ELF-1 (cell line): Measurements from ENCODE around the gene LHX5.

Experiments
- DNase-seq: peaks from one replicate; pipeline ENCODE4 v3.0.0-alpha.2; 2016; ENCODE audit warnings: low read depth, low spot score

The LHX5 gene

GRCh38 chr12:113478351-113479011 lies 6.8 kb upstream of the LHX5 start:
- DNase-seq = peak; percentile 35

- DNase-seq = no peak
Measured at GRCh38 chr12:113477842-113478215, 6.2 kb upstream of the LHX5 start.

DNA sequence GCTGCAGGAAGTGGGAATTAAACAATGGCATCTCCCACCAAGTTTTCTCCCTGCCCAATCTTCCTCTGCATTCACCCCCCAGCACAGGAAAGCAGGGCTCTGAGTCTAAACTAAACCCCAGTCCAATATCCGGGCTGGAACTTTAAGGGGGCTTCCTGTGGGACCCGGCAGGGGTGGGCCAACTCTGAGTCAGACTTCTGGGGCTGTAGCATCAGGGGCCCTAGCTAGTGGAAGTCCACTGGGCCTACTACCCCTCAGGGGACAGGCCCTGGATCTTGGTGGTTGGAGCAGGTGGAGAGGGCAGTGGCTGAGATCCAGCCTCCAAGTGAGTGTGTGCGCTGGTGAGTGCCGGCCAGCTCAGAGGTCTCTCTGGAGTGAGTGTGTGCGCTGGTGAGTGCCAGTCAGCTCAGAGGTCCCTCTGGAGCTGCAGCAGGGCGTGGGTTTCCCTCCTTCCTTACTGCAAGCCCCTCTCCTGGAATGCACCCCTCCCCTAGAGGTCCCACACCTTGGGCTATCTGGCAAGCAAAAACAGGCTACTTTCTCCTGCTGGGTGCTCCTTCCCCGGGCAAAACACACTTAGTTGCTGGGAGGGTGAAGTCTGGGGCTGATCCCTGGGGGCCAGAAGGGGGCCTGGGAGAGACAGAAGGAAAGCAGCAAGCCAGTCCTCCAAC lies 5.6 kb upstream of the LHX5 start:
- DNase-seq = peak; percentile 75

DNA sequence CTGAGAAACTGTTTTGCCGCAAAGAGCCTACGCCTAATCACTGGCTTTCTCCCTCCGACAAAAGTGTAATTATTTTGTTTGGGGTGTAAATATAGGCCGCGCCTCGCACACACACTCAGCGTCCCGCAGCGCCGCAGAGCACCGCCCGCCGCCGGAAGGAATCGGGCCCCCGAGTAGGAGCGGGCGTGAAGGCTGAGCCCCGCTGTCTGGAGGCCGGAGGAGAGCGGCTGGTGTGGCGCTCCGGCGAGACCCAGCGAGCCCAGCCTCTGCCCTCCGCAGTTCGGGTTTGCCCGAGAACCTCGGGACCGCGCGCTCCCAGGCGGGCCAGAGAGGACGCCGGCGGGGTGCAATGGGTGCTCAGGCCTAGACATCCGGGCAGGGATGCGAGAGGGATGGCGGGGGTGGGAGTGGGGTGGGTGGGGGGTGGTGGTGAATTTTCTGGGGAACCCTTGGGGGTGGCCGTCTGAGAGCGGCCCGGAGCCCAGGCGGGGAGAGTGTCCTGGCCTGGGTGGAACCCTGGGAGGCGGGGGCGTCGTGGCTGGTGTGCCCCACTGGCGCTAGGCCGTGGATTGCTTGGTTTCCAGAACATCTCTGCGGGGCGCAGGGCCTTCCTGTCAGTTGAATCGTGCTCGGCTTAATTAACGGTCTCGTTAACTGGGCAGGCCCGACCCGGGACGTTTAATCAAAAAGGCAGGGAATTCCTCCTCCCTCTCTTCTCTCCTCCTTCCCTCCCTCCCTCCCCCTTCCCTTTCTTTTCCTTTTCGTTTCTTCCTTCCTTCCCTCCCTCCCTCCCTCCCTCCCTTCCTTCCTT lies 4.7 kb upstream of the LHX5 start:
- peak; percentile 57 for DNase-seq

DNA sequence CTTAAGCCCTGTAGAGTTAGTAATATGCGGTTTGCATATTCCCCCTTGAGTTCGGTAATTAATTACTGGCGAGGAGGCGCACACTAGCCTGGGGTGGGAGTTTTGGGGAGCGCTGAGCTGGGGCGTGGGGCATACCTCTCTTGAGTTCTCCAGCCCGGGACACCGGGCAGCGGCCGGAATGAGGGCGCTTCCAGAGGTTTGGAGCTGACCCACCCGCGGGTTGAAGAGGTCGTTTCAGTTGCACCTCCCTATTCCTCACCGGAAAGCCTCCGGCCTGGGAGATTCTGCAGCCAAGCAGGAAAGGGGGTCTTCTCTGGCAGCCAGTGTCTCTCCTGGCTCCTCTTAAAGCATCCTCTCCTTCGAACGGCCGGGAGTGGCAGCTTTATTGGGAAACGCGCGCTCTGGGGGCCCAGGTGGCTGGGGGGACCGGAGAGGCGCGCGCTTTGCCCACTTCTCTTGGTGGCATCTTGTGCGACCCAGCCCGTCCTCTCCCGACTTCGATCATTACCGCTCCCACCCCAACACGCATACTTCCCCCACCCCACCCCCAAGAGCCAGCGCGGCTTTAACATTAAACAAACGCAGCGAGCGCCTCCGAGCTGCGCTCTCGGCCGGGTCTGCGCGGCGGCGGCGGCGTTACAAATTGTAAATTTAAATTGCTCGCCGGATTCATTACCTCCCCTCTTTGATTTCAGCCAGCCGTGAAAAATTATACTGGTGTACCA lies 3.9 kb upstream of the LHX5 start:
- no peak for DNase-seq

DNA sequence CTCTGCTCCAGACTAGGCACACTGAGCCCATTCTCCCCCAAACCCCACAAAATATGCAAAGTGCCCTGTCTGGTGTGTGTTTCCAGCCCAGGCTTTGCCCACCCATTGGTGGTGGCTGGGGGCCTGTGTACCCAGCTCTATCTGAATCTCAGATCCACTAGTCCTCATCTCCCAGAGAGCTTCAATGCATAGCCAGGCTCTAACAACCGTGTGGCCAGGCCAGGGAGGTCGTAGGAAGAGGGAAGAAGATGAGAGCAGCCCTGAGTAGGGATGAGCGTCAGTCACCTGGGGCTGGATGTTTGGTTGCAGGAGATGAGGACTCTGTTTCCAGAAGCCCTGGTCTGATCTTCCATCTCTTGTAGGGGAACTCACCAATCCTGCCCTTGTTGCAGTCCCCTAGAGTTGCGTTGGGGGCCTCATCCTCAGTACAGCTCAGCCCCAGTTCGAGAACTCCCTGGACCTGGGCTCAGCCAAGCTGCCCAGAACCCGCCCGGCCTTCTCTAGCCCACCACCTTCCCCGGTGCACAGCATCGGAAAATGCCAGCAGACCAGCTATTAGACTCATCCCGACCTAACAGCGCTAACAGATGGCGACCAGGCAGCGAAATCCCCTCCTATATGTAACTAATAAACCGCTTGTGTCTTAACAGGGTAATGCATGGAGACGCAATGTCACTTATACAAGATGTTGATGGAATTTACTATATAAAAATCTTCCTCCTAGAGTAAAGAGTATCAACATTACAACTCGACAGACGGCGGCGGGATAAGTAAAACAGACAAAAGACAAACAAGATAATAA lies 3.2 kb upstream of the LHX5 start:
- DNase-seq = no peak

DNA sequence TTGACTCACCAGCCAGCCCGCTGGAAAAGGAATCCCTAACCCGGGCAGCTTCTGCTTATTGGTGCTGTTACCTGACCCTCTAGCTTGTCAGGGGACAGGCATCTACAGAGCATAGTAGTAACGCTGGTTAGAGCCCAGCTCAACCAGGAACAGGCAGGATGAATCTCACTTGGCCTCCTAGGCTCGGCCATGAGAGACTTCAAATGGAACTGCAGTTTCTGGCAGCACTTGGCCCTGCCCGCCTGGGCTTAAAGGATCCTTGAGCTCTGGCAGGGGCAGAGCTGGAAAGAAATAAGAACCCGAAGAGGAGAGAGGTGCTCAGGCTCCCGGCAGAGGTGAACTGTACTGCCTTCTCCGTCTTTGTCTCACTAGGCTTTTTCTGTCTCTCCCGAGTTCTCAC lies 2.3 kb upstream of the LHX5 start:
- DNase-seq = peak; percentile 71

- no peak for DNase-seq
Measured at GRCh38 chr12:113473400-113473799, 1.7 kb upstream of the LHX5 start.

GRCh38 chr12:113472191-113473121 lies 785 bp upstream of the LHX5 start:
- no peak for DNase-seq

DNA sequence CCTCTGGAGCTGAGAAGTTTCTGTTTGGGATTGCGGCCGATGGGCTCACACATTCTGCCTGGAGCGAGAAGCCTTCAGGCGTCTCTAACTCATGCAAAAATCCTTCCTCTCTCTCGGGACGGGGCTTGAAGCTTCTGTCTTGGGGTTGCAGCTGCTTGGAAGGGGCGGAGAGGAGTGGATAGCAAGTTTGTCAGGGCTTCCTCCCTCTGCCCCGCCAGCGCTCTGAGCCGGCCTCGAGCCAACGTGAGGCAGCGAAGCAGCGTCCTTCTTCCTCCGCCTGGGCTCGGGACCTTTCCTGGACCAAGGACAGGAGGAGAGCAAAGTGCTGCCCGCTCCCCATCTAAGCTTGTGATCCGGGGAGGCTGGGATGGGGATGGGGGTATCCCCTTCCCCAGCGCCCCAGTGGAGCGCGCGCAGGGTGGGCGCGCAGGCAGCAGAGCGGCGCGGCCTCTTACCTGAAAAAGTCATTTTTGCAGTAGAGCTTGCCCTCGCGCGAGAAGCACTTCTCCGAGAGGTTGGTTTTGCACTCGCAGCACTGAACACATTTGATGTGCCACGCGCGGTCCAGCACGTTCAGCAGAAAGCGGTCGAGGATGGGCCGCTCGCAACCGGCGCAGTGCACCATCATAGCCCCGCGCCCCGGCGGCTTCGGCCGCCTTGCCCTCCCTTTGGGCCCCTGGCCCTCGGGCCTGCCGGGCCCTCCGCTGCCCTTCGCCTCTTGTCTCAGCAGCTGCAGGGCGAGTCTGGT lies 626 bp downstream of the LHX5 start:
- DNase-seq = peak; percentile 65

GRCh38 chr12:113469949-113470743 lies 1.5 kb downstream of the LHX5 start:
- DNase-seq = no peak

DNA sequence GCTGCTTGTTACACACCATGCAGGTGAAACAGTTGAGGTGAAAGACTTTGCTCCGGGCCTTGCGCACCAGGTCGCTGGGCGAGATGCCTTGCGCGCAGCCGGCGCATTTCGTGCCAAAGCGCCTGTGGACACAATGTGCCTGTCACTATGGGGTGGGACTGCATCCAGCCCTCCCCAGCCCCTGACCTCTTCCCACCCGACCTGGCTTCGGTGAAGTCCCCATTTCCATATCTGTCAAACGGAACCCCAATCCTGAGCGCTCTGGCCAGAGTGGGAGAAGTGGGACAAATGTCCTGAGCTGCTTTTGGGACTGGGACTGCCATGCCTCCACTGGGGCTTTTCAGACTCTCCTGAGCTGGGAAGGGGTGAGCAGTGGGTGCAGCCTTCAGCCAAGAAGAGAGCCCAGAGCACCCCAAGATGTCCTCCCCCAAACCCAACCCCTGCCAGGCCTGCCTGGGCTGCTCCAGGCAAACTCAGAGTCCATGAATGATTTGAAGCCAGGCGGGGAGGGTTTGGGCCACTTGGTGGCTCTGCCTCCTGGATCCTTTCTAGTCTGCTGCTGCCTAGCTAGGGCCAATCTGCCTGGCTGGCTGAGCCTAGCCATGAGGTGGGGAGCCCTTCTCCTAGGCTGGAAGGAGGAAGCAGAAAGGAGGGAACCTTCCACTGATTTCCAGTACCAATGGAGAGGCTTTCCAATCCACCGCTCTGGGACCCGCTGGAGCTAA lies 2.3 kb downstream of the LHX5 start:
- DNase-seq = no peak

DNA sequence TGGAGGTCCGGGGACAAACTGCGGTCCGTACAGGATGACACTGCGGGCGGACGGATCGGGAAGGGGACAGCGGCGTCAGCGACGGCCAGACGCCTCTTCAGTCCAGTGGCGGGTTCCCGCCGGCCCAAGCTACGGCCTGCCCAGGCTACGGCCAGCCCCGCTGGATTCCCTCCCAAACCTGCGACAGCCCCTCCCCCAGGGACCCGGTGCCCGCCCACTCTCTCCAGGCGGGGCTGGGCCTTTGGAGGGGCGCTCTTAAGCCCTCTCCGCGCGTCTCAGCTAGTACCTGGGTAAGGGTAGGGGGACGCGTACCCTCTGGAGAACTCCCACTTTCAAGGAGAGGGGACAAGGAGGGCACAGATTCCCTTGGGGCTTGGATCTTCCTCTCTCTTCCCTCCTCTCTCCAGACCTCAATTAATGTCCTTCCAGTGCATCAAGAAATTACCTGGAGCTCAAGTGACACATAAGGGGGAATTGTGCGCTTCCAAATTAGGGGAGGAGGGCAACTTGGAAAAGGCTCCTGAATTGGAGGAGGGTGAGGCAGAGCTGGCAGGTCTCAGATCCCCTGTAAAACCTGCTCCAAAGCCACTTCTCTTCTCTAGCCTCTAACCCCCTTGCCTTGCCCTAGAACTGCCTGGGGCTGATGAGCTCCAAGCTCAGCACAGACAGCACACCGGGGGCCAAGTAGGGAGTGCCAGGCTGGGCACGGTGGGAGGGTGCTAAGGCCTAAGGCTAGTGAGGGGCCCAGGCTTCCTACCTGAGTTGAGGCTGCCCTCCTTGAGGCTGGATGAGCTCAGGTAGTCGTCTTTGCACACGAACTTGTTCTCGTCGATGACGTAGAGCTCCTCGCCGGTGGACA lies 3.1 kb downstream of the LHX5 start:
- DNase-seq = peak; percentile 64

DNA sequence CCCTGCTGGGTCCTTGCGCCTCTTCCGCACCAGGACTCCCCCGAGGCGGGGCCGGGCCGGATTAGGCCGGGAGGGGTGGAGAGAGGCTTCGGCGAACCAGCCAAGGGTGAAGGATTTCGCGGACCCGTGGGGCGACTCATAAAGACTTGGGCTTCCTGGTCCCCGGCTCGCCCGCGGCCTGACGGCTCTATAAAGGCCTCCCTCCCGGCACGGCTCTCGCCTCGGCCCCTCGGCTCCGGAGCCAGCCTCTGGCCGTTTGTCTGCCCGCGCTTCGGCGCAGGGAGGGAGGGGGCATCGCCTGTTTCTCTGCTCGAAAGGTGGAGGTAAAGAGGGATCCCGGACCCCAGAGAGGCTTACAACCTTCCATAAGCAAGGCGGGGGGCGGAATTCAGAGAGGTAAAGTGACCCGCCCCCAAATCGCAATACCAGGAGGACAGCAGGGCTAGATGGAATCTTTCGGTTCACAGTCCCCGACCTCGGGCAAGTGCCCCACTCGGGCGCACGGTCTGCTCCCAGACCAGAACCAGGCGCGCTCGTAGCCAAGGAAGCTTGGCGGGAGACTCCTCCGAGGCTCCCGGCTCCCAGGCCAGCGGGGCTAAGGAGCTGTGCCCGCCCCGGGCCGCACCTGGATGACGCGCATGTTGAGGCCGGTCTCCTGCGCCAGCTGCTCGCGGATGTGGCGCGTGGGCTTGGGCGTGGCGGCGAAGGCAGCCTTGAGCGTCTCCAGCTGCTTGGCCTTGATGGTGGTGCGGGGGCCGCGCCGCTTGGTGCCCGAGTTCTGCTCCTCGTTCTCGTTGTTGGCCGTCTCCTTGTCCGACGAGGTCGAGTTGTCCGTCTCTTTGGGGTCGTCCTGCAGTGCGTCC lies 3.9 kb downstream of the LHX5 start:
- DNase-seq = peak; percentile 36

- DNase-seq = no peak
Measured at GRCh38 chr12:113467142-113467501, 4.5 kb downstream of the LHX5 start.
